HEK293T (cell line): ENCODE measurements around the gene ORC6.

Source experiments
- CTCF ChIA-PET: fragments of 350-600 bp; formaldehyde crosslinking; extraction: SDS; loops from one replicate; lab custom pipeline; 2021; ENCODE audit warnings: antibody characterized with exemption, inconsistent platforms; lab: Yijun Ruan, JAX
- POLR2A ChIA-PET: fragments of 350-600 bp; formaldehyde crosslinking; extraction: SDS; loops from one replicate; lab custom pipeline; 2020; ENCODE audit warnings: antibody characterized with exemption, inconsistent platforms; lab: Yijun Ruan, JAX
- DNase-seq: peaks from one replicate; pipeline ENCODE4 v3.0.0; 2012; ENCODE audit warnings: mixed read lengths; ENCODE audit errors: extremely low spot score
- ARNT ChIP-seq: fragments of 450-650 bp; IDR thresholded peaks from 2 replicates; pipeline ENCODE4 v1.6.1; 2017; ENCODE audit warnings: mild to moderate bottlenecking
- BHLHE40 ChIP-seq: fragments of 450-650 bp; IDR thresholded peaks from 2 replicates; pipeline ENCODE4 v1.6.1; 2016; ENCODE audit warnings: mild to moderate bottlenecking, moderate library complexity, borderline replicate concordance
- CTBP1 ChIP-seq: fragments of 450-650 bp; IDR thresholded peaks from 2 replicates; pipeline ENCODE4 v1.6.1; 2016; ENCODE audit warnings: borderline replicate concordance
- ELF4 ChIP-seq: fragments of 450-650 bp; IDR thresholded peaks from 2 replicates; pipeline ENCODE4 v1.6.1; 2017; ENCODE audit warnings: antibody characterized with exemption
- FOXA1 ChIP-seq: fragments of 450-650 bp; IDR thresholded peaks from 2 replicates; pipeline ENCODE4 v1.6.1; 2016; ENCODE audit warnings: mild to moderate bottlenecking
- FOXK2 ChIP-seq: fragments of 450-650 bp; IDR thresholded peaks from 2 replicates; pipeline ENCODE4 v1.6.1; 2016; ENCODE audit warnings: mild to moderate bottlenecking
- FOXM1 ChIP-seq: fragments of 450-650 bp; IDR thresholded peaks from 2 replicates; pipeline ENCODE4 v1.6.1; 2017; ENCODE audit warnings: mild to moderate bottlenecking, borderline replicate concordance
- HDGF ChIP-seq: fragments of 450-650 bp; IDR thresholded peaks from 2 replicates; pipeline ENCODE4 v1.6.1; 2017; ENCODE audit warnings: antibody characterized with exemption, borderline replicate concordance
- L3MBTL2 ChIP-seq: fragments of 450-650 bp; conservative IDR thresholded peaks from 2 replicates; pipeline ENCODE4 v1.6.1; 2016; ENCODE audit warnings: mild to moderate bottlenecking
- LEF1 ChIP-seq: fragments of 450-650 bp; IDR thresholded peaks from 2 replicates; pipeline ENCODE4 v1.6.1; 2017; ENCODE audit warnings: mild to moderate bottlenecking, borderline replicate concordance
- NFRKB ChIP-seq: fragments of 450-650 bp; IDR thresholded peaks from 2 replicates; pipeline ENCODE4 v1.6.1; 2016; ENCODE audit warnings: mild to moderate bottlenecking, moderate library complexity
- SP1 ChIP-seq: fragments of 450-650 bp; IDR thresholded peaks from 2 replicates; pipeline ENCODE4 v1.6.1; 2017
- SUZ12 ChIP-seq: fragments of 450-650 bp; IDR thresholded peaks from 2 replicates; pipeline ENCODE4 v1.6.1; 2016; ENCODE audit warnings: mild to moderate bottlenecking
- TARDBP ChIP-seq: fragments of 450-650 bp; IDR thresholded peaks from 2 replicates; pipeline ENCODE4 v1.6.1; 2016
- ZNF384 ChIP-seq: fragments of 450-650 bp; IDR thresholded peaks from 2 replicates; pipeline ENCODE4 v1.6.1; 2016
- TF ChIP-seq, protein P1 (sequence below): fragments of 450-650 bp; IDR thresholded peaks from 2 replicates; pipeline ENCODE4 v1.6.1; 2016

Gene ORC6

DNA sequence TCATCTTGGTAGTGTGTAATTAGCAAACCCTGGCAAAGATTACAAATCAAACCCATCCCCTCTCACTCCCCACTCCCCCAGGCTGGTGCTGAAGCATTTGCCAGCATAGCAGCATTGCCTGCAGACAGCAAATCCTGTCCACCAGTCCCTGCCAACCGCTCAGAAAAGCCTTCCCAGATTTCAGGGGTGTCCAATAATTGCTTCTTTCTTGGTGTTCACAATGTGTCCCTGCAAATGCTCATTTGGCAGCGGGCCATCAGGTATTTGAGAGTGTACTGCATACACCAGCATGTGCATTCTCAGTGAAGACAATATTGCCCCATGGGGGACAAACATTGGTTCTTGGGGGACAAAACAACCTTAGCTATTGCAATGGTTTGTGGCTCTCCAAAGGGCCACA lies 28.2 kb downstream of the ORC6 start:
- POLR2A ChIA-PET, result no interaction called here
- CTCF ChIA-PET, result no interaction called here
- no peak for DNase-seq
- no peak for TF ChIP-seq CTBP1
- TF ChIP-seq FOXK2, result no peak

DNA sequence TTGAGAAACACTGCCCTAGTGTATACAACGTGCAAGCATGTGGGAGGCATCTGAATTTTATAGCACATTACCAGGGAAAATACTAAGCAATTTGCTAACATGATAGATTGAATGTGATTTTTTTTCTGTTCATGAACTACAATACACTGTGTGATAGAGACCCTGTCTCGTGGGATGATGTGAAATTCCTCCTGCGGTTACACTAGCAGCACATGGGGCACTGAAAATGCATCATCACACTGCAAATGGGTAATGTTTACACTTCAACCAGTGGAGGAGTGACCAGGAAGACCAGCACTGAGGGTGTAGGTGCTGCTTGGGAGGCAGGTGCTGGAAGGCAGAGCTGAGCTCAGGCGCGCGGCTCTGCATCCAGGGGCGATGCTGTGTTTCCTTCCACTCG lies 28.8 kb downstream of the ORC6 start:
- CTCF ChIA-PET, result no interaction called here
- TF ChIP-seq, protein P1, sequence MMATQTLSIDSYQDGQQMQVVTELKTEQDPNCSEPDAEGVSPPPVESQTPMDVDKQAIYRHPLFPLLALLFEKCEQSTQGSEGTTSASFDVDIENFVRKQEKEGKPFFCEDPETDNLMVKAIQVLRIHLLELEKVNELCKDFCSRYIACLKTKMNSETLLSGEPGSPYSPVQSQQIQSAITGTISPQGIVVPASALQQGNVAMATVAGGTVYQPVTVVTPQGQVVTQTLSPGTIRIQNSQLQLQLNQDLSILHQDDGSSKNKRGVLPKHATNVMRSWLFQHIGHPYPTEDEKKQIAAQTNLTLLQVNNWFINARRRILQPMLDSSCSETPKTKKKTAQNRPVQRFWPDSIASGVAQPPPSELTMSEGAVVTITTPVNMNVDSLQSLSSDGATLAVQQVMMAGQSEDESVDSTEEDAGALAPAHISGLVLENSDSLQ, result no peak
- no peak for TF ChIP-seq BHLHE40
- no peak for TF ChIP-seq HDGF
- no peak for TF ChIP-seq SP1
- TF ChIP-seq ELF4, result no peak
- POLR2A ChIA-PET, result no interaction called here
- DNase-seq, result no peak

DNA sequence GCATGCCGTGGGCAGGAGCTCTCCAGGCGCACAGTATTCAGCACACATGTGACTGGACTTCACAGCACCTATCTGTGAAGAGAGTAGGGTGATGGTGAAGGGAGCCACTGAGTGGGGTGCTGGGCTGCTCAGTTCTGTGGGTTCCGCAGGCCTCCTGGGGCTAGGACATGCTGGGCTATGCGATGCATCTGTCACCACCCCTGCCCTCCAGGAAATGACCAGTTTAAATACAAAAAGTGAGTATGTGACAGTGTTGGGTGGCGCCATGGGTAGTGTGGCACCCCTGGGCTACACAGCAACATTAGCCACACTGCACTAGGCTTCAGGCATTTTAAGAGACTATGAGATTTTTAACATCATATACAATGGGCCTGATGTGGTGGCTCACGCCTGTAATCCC lies 30.1 kb downstream of the ORC6 start:
- DNase-seq, result no peak
- TF ChIP-seq, protein P1, result no peak
- TF ChIP-seq CTBP1 (no peak), BHLHE40 (no peak), FOXM1 (no peak), FOXA1 (no peak)
- ChIA-PET POLR2A (no interaction called here), CTCF (no interaction called here)

DNA sequence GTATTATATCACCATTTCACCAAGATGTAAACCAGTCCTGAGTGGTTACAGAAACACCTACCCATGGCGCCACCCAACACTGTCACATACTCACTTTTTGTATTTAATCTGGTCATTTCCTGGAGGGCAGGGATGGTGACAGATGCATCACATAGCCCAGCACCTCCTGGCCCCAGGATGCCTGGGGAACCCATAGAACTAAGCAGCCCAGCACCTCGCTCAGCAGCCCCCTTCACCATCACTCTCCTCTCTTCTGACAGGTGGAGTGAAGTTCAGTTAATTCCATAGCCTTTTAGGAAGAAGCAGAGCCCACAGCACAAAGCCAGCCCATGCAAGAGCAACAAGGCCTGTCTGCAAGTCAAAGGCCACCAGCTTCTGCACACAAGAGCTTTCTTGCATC lies 31.2 kb downstream of the ORC6 start:
- no peak for TF ChIP-seq SP1
- TF ChIP-seq L3MBTL2, result no peak
- no peak for TF ChIP-seq ELF4
- no peak for TF ChIP-seq ZNF384
- no peak for TF ChIP-seq SUZ12
- TF ChIP-seq TARDBP, result no peak
- TF ChIP-seq FOXK2, result no peak
- TF ChIP-seq LEF1, result no peak
- TF ChIP-seq BHLHE40, result no peak
- TF ChIP-seq HDGF, result no peak
- CTCF ChIA-PET, result no interaction called here
- DNase-seq, result no peak
- POLR2A ChIA-PET, result no interaction called here

DNA sequence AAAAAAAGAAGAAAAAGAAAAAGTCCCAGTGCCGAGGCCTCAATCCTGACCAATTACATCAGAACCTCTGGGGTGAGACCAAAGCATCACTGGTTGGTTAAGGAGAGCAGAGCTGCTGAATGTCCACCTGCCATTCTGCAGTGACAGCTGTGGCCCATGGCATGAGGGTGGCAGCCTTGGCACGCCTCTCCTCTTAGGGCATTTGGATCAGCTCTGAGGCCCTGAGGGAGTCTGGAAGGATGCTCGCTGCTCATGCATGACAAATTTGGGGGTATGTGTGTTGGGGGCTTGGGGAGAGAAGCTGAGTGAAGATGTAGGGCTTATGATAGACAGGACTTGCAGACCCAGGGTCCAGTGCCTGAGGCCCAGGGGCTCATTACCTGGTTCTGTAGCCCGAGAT lies 32.4 kb downstream of the ORC6 start:
- ChIA-PET POLR2A (no interaction called here), CTCF (no interaction called here)
- TF ChIP-seq BHLHE40 (no peak), NFRKB (no peak), SP1 (no peak), ZNF384 (no peak), FOXM1 (no peak), ARNT (no peak), HDGF (no peak)
- DNase-seq, result no peak

DNA sequence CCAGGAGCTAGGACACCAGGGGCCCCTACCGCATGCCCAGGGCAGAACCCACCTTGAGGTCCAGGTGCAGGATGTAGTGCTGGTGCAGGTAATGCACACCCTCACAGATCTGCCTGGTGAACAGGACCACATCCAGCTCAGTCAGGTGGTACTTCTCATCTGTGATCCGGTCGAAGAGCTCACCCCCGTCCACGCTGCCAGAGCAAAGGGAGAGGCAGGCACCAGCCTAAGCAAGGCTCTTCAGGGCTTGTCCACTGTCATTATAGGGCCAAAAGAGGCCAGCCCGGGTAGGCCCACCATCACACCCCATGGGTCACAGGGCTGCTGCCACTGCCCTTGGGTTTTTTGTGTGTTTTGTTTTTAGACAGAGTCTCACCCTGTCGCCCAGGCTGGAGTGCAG lies 37.7 kb downstream of the ORC6 start:
- CTCF ChIA-PET, result no interaction called here
- no peak for TF ChIP-seq ZNF384
- TF ChIP-seq SP1, result no peak
- TF ChIP-seq ELF4, result no peak
- no peak for TF ChIP-seq TARDBP
- TF ChIP-seq CTBP1, result no peak
- no peak for TF ChIP-seq ARNT
- no peak for TF ChIP-seq NFRKB
- TF ChIP-seq FOXA1, result no peak
- TF ChIP-seq BHLHE40, result no peak
- no peak for TF ChIP-seq FOXK2
- no peak for TF ChIP-seq HDGF
- no peak for TF ChIP-seq SUZ12
- TF ChIP-seq, protein P1, result no peak
- TF ChIP-seq FOXM1, result no peak
- no peak for TF ChIP-seq LEF1
- no peak for TF ChIP-seq L3MBTL2
- POLR2A ChIA-PET, result no interaction called here
- no peak for DNase-seq

DNA sequence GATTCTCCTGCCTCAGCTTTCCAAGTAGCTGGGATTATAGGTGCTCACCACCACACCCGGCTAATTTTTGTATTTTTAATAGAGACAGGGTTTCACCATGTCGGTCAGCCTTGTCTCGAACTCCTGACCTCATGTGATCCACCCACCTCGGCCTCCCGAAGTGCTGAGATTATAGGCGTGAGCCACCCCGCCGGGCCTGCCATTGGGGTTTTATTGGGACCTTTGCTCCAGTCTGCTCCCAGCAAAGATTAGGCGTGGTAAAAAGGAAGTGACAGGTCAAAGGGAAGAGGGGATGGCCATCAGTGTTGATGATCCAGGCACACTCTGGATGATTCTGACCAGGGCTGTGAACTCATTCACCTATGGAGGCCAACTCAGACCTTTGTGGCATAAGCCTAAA lies 38.2 kb downstream of the ORC6 start:
- ChIA-PET CTCF (no interaction called here), POLR2A (no interaction called here)
- TF ChIP-seq SUZ12, result no peak
- TF ChIP-seq SP1, result no peak
- TF ChIP-seq, protein P1, result no peak
- TF ChIP-seq ZNF384, result no peak
- TF ChIP-seq L3MBTL2, result no peak
- TF ChIP-seq HDGF, result no peak
- no peak for TF ChIP-seq TARDBP
- TF ChIP-seq ELF4, result no peak
- TF ChIP-seq NFRKB, result no peak
- TF ChIP-seq LEF1, result no peak
- TF ChIP-seq FOXM1, result no peak
- no peak for TF ChIP-seq BHLHE40
- no peak for TF ChIP-seq FOXK2
- TF ChIP-seq FOXA1, result no peak
- no peak for TF ChIP-seq CTBP1
- TF ChIP-seq ARNT, result no peak
- DNase-seq, result no peak
